Measurements from ENCODE around the gene CSNK2A1.
"Not testable (repeated sequence)": the region's sequence is repeated elsewhere in the genome, so short reads cannot be mapped to it uniquely, and the experiment has no call there.

CSNK2A1 gene

GRCh38 chr20:531608-532007 is 12.0 kb downstream of the CSNK2A1 start:
- Histone ChIP-seq H3K27ac (ENCODE audit: low read depth, low read length) (no peak overlapping the region), H3K36me3 (ENCODE audit: control insufficient read depth, insufficient read depth, low read length) (peaks cover 27% of the 10 kb centered on the region), H3K27me3 (ENCODE audit: control insufficient read depth, insufficient read depth, low read length) (no peaks in the 10 kb centered on the region)

GRCh38 chr20:530321-530720 is 13.3 kb downstream of the CSNK2A1 start:
- H3K36me3 ChIP-seq (ENCODE audit: control insufficient read depth, insufficient read depth, low read length): peaks cover 34% of the 10 kb centered on the region
- no peak overlapping the region for H3K4me3 ChIP-seq (ENCODE audit: low read depth, low read length)
- H3K9ac ChIP-seq (ENCODE audit: low read length): no peak overlapping the region
- H3K27ac ChIP-seq (ENCODE audit: low read depth, low read length): no peak overlapping the region
- H3K9me3 ChIP-seq (ENCODE audit: control insufficient read depth, insufficient read depth, low read depth, low read length): no peaks in the 10 kb centered on the region
- H3K27me3 ChIP-seq (ENCODE audit: control insufficient read depth, insufficient read depth, low read length): no peaks in the 10 kb centered on the region
- H3K4me1 ChIP-seq (ENCODE audit: control insufficient read depth, insufficient read depth, low read length): 0 out of 2 replicates have a peak, but pooled peaks cover 4% of the 10 kb centered on the region

More at GRCh38 chr20:531608-532007, 12.0 kb downstream of the CSNK2A1 start:
- H3K9me3 ChIP-seq (ENCODE audit: control insufficient read depth, insufficient read depth, low read depth, low read length): no peaks in the 10 kb centered on the region
- no peak overlapping the region for H3K9ac ChIP-seq (ENCODE audit: low read length)
- H3K4me1 ChIP-seq (ENCODE audit: control insufficient read depth, insufficient read depth, low read length): peaks cover 14% of the 10 kb centered on the region
- H3K4me3 ChIP-seq (ENCODE audit: low read depth, low read length): no peak overlapping the region

GRCh38 chr20:528923-529604 is 14.5 kb downstream of the CSNK2A1 start:
- H3K27ac ChIP-seq (ENCODE audit: low read depth, low read length): no peak overlapping the region
- H3K9me3 ChIP-seq (ENCODE audit: control insufficient read depth, insufficient read depth, low read depth, low read length): no peaks in the 10 kb centered on the region
- H3K4me3 ChIP-seq (ENCODE audit: low read depth, low read length): no peak overlapping the region
- H3K4me1 ChIP-seq (ENCODE audit: control insufficient read depth, insufficient read depth, low read length): no peaks in the 10 kb centered on the region
- no peak overlapping the region for H3K9ac ChIP-seq (ENCODE audit: low read length)
- no peaks in the 10 kb centered on the region for H3K27me3 ChIP-seq (ENCODE audit: control insufficient read depth, insufficient read depth, low read length)
- H3K36me3 ChIP-seq (ENCODE audit: control insufficient read depth, insufficient read depth, low read length): peaks cover 45% of the 10 kb centered on the region

GRCh38 chr20:527571-527886 is 16.1 kb downstream of the CSNK2A1 start:
- H3K36me3 ChIP-seq (ENCODE audit: control insufficient read depth, insufficient read depth, low read length): peaks cover 53% of the 10 kb centered on the region
- no peak overlapping the region for H3K4me3 ChIP-seq (ENCODE audit: low read depth, low read length)
- no peaks in the 10 kb centered on the region for H3K9me3 ChIP-seq (ENCODE audit: control insufficient read depth, insufficient read depth, low read depth, low read length)

GRCh38 chr20:521860-522259 is 21.7 kb downstream of the CSNK2A1 start:
- Histone ChIP-seq H3K9me3 (ENCODE audit: control insufficient read depth, insufficient read depth, low read depth, low read length) (no peaks in the 10 kb centered on the region; the same call in 1 of the 2 replicates), H3K27ac (ENCODE audit: low read depth, low read length) (no peak overlapping the region), H3K36me3 (ENCODE audit: control insufficient read depth, insufficient read depth, low read length) (peaks cover 39% of the 10 kb centered on the region), H3K27me3 (ENCODE audit: control insufficient read depth, insufficient read depth, low read length) (no peaks in the 10 kb centered on the region), H3K9ac (ENCODE audit: low read length) (no peak overlapping the region), H3K4me3 (ENCODE audit: low read depth, low read length) (no peak overlapping the region), H3K4me1 (ENCODE audit: control insufficient read depth, insufficient read depth, low read length) (no peaks in the 10 kb centered on the region)

More at GRCh38 chr20:527571-527886, 16.1 kb downstream of the CSNK2A1 start:
- Histone ChIP-seq H3K27me3 (ENCODE audit: control insufficient read depth, insufficient read depth, low read length) (no peaks in the 10 kb centered on the region), H3K4me1 (ENCODE audit: control insufficient read depth, insufficient read depth, low read length) (no peaks in the 10 kb centered on the region), H3K27ac (ENCODE audit: low read depth, low read length) (no peak overlapping the region), H3K9ac (ENCODE audit: low read length) (no peak overlapping the region)

GRCh38 chr20:519999-520398 is 23.6 kb downstream of the CSNK2A1 start:
- Histone ChIP-seq H3K4me1 (ENCODE audit: control insufficient read depth, insufficient read depth, low read length) (no peaks in the 10 kb centered on the region), H3K9me3 (ENCODE audit: control insufficient read depth, insufficient read depth, low read depth, low read length) (no peaks in the 10 kb centered on the region; the same call in 1 of the 2 replicates), H3K4me3 (ENCODE audit: low read depth, low read length) (no peak overlapping the region), H3K27ac (ENCODE audit: low read depth, low read length) (no peak overlapping the region), H3K27me3 (ENCODE audit: control insufficient read depth, insufficient read depth, low read length) (no peaks in the 10 kb centered on the region), H3K9ac (ENCODE audit: low read length) (no peak overlapping the region), H3K36me3 (ENCODE audit: control insufficient read depth, insufficient read depth, low read length) (peaks cover 30% of the 10 kb centered on the region)

GRCh38 chr20:517221-517620 is 26.4 kb downstream of the CSNK2A1 start:
- Histone ChIP-seq H3K4me1 (ENCODE audit: control insufficient read depth, insufficient read depth, low read length) (no peaks in the 10 kb centered on the region), H3K36me3 (ENCODE audit: control insufficient read depth, insufficient read depth, low read length) (peaks cover 9% of the 10 kb centered on the region; the same call in 1 of the 2 replicates)

GRCh38 chr20:516799-517198 is 26.8 kb downstream of the CSNK2A1 start:
- Histone ChIP-seq H3K4me1 (ENCODE audit: control insufficient read depth, insufficient read depth, low read length) (no peaks in the 10 kb centered on the region), H3K9me3 (ENCODE audit: control insufficient read depth, insufficient read depth, low read depth, low read length) (no peaks in the 10 kb centered on the region; the same call in 1 of the 2 replicates), H3K4me3 (ENCODE audit: low read depth, low read length) (no peak overlapping the region), H3K36me3 (ENCODE audit: control insufficient read depth, insufficient read depth, low read length) (peaks cover 9% of the 10 kb centered on the region; the same call in 1 of the 2 replicates), H3K9ac (ENCODE audit: low read length) (no peak overlapping the region), H3K27me3 (ENCODE audit: control insufficient read depth, insufficient read depth, low read length) (no peaks in the 10 kb centered on the region), H3K27ac (ENCODE audit: low read depth, low read length) (no peak overlapping the region)

More at GRCh38 chr20:517221-517620, 26.4 kb downstream of the CSNK2A1 start:
- no peak overlapping the region for H3K4me3 ChIP-seq (ENCODE audit: low read depth, low read length)
- H3K9ac ChIP-seq (ENCODE audit: low read length): no peak overlapping the region
- H3K27ac ChIP-seq (ENCODE audit: low read depth, low read length): no peak overlapping the region
- no peaks in the 10 kb centered on the region for H3K27me3 ChIP-seq (ENCODE audit: control insufficient read depth, insufficient read depth, low read length)
- H3K9me3 ChIP-seq (ENCODE audit: control insufficient read depth, insufficient read depth, low read depth, low read length): no peaks in the 10 kb centered on the region; the same call in 1 of the 2 replicates

- H3K4me1 ChIP-seq (ENCODE audit: control insufficient read depth, insufficient read depth, low read length): no peaks in the 10 kb centered on the region
- no peak overlapping the region for H3K4me3 ChIP-seq (ENCODE audit: low read depth, low read length)
- no peaks in the 10 kb centered on the region for H3K27me3 ChIP-seq (ENCODE audit: control insufficient read depth, insufficient read depth, low read length)
- no peak overlapping the region for H3K27ac ChIP-seq (ENCODE audit: low read depth, low read length)
- H3K9me3 ChIP-seq (ENCODE audit: control insufficient read depth, insufficient read depth, low read depth, low read length): no peaks in the 10 kb centered on the region
- peaks cover under 1% of the 10 kb centered on the region; the same call in 1 of the 2 replicates for H3K36me3 ChIP-seq (ENCODE audit: control insufficient read depth, insufficient read depth, low read length)
- H3K9ac ChIP-seq (ENCODE audit: low read length): no peak overlapping the region
Observed at GRCh38 chr20:515696-516095, 27.9 kb downstream of the CSNK2A1 start.

- H3K27me3 ChIP-seq (ENCODE audit: control insufficient read depth, insufficient read depth, low read length): no peaks in the 10 kb centered on the region
- no peak overlapping the region for H3K9ac ChIP-seq (ENCODE audit: low read length)
- H3K4me3 ChIP-seq (ENCODE audit: low read depth, low read length): no peak overlapping the region
- H3K4me1 ChIP-seq (ENCODE audit: control insufficient read depth, insufficient read depth, low read length): no peaks in the 10 kb centered on the region
- H3K9me3 ChIP-seq (ENCODE audit: control insufficient read depth, insufficient read depth, low read depth, low read length): no peaks in the 10 kb centered on the region
- H3K27ac ChIP-seq (ENCODE audit: low read depth, low read length): no peak overlapping the region
- H3K36me3 ChIP-seq (ENCODE audit: control insufficient read depth, insufficient read depth, low read length): peaks cover 17% of the 10 kb centered on the region
Observed at GRCh38 chr20:513429-513828, 30.2 kb downstream of the CSNK2A1 start.

- H3K9me3 ChIP-seq (ENCODE audit: control insufficient read depth, insufficient read depth, low read depth, low read length); H3K4me3 ChIP-seq (ENCODE audit: low read depth, low read length); H3K27ac ChIP-seq (ENCODE audit: low read depth, low read length); H3K27me3 ChIP-seq (ENCODE audit: control insufficient read depth, insufficient read depth, low read length); H3K9ac ChIP-seq (ENCODE audit: low read length); H3K4me1 ChIP-seq (ENCODE audit: control insufficient read depth, insufficient read depth, low read length): not testable (repeated sequence)
- H3K36me3 ChIP-seq (ENCODE audit: control insufficient read depth, insufficient read depth, low read length): peaks cover 41% of the 10 kb centered on the region
Observed at GRCh38 chr20:510328-511057, 33.1 kb downstream of the CSNK2A1 start.
